Sigmoid colon (tissue), 4 donors: Measurements from ENCODE around the gene UBL3.

Experiments used
- EP300 ChIP-seq, 4 donors: sonication (generic); formaldehyde crosslinking; IDR thresholded peaks; one replicate each; pipeline ENCODE4 v1.6.1; 2017; ENCODE audit warnings: antibody characterized with exemption in 4 of 4
- POLR2A ChIP-seq, 2 donors: fragments of 450-650 bp; IDR thresholded peaks; one replicate each; pipeline ENCODE4 v1.6.1; 2016; ENCODE audit warnings: antibody characterized with exemption in 2 of 2, mild to moderate bottlenecking in 2 of 2, moderate library complexity in 2 of 2

- TF ChIP-seq POLR2A (IDR thresholded peaks at IDR 0.05) (no peak), EP300 (IDR thresholded peaks at IDR 0.05) (no peak)
Measured at GRCh38 chr13:29763436-29764180, 86.8 kb downstream of the UBL3 start.
